Hepatocyte (in vitro differentiated cells): ENCODE data around the gene KCNH3. TPM values are rescaled to one million over a fixed set of nuclear protein-coding genes. Genes with fewer than 3 reads are reported as not detected.

Experiments used
- DNase-seq: peaks from one replicate; pipeline ENCODE4 v3.0.0-alpha.2; 2016; ENCODE audit warnings: low spot score
- H2AFZ ChIP-seq: fragments of 200-600 bp; sonication (generic); 2 replicates; pipeline ENCODE4 v1.6.0; 2016; ENCODE audit warnings: antibody characterized with exemption, mild to moderate bottlenecking
- H3K27ac ChIP-seq: fragments of 200-600 bp; sonication (generic); 2 replicates; pipeline ENCODE4 v1.5.1; 2016; ENCODE audit warnings: mild to moderate bottlenecking
- H3K27me3 ChIP-seq: fragments of 200-600 bp; sonication (generic); 2 replicates; pipeline ENCODE4 v1.6.1; 2016
- H3K36me3 ChIP-seq: fragments of 200-600 bp; sonication (generic); replicated peaks from 2 replicates; pipeline ENCODE4 v1.5.1; 2016; ENCODE audit warnings: low read depth; ENCODE audit not compliant: insufficient read depth
- H3K4me1 ChIP-seq: fragments of 200-600 bp; sonication (generic); 2 replicates; pipeline ENCODE4 v1.5.1; 2016; ENCODE audit warnings: mild to moderate bottlenecking, moderate library complexity; ENCODE audit not compliant: insufficient read depth
- H3K4me2 ChIP-seq: fragments of 200-600 bp; sonication (generic); 2 replicates; pipeline ENCODE4 v1.6.0; 2016
- H3K4me3 ChIP-seq: fragments of 200-600 bp; sonication (generic); 2 replicates; pipeline ENCODE4 v1.5.1; 2016; ENCODE audit warnings: mild to moderate bottlenecking
- H3K79me2 ChIP-seq: fragments of 200-600 bp; sonication (generic); 2 replicates; pipeline ENCODE4 v1.6.0; 2017; ENCODE audit warnings: mild to moderate bottlenecking
- H3K9me2 ChIP-seq: fragments of 200-600 bp; sonication (generic); replicated peaks from 2 replicates; pipeline ENCODE4 v1.6.0; 2017; ENCODE audit warnings: mild to moderate bottlenecking; ENCODE audit not compliant: insufficient read depth
- H3K9me3 ChIP-seq: fragments of 200-600 bp; sonication (generic); 2 replicates; pipeline ENCODE4 v1.5.1; 2016; ENCODE audit warnings: low read depth, mild to moderate bottlenecking
- H4K20me1 ChIP-seq: fragments of 200-600 bp; sonication (generic); 2 replicates; pipeline ENCODE4 v1.6.0; 2016; ENCODE audit warnings: mild to moderate bottlenecking; ENCODE audit not compliant: insufficient read depth, poor library complexity, severe bottlenecking
- EZH2 ChIP-seq: fragments of 200-600 bp; sonication (generic); IDR thresholded peaks from 2 replicates; pipeline ENCODE4 v1.6.1; 2016; ENCODE audit warnings: antibody characterized with exemption, mild to moderate bottlenecking, borderline replicate concordance
- EZH2phosphoT487 ChIP-seq: fragments of 200-600 bp; sonication (generic); IDR thresholded peaks from one replicate; pipeline ENCODE4 v1.6.1; 2018; ENCODE audit warnings: antibody characterized with exemption, mild to moderate bottlenecking, low read depth, moderate library complexity; ENCODE audit not compliant: unreplicated experiment, severe bottlenecking
- WGBS: methylation state at CpG from one replicate; pipeline ENCODE4 v1.1.6; 2016; ENCODE audit warnings: low lambda C conversion rate; ENCODE audit errors: missing lambda C conversion rate; 5-methylcytosine and 5-hydroxymethylcytosine counted together
- polyA plus RNA-seq: library from polyadenylated mRNA; unstranded; fragments of >200 nt; fragmentation: Nextera tagmentation; extraction: Ambion mirVana; gene quantifications from 2 replicates; pipeline ENCODE4 v1.2.1, GENCODE V29; 2016
- total RNA-seq: library from RNA; depleted of rRNA; stranded (reverse); fragments of >200 nt; gene quantifications from 2 replicates; pipeline ENCODE4 v1.2.3, GENCODE V29; 2014
- TF ChIP-seq, protein P1 (sequence below): fragments of 200-600 bp; sonication (generic); IDR thresholded peaks from 2 replicates; pipeline ENCODE4 v1.5.1; 2016; ENCODE audit warnings: antibody characterized with exemption, mild to moderate bottlenecking; ENCODE audit not compliant: poor library complexity

The KCNH3 gene
- total and polyA plus RNA-seq, 2 experiments from 2014 or later: 0.30 to 1.1 TPM

DNA sequence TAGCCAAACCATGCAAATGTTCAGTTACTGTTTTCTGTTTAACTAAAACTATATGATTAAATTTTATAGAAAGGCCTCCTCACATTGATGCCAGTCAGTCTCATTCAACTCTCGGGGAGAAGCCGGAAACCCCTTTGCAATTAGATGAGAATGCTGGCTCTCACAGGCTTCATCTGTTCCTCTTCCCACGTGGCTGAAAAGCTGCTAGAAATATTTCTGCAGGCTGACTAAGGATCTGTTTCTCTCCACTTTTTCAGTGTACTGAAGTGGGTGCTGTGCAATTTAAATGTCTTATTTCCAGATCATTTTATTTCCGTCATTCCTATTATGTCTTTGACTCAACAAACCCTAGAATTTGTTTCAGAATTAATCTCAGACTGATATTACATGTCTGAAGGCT is 17.4 kb upstream of the KCNH3 start:
- no peak for TF ChIP-seq EZH2
- no peak for TF ChIP-seq EZH2phosphoT487
- TF ChIP-seq, protein P1, sequence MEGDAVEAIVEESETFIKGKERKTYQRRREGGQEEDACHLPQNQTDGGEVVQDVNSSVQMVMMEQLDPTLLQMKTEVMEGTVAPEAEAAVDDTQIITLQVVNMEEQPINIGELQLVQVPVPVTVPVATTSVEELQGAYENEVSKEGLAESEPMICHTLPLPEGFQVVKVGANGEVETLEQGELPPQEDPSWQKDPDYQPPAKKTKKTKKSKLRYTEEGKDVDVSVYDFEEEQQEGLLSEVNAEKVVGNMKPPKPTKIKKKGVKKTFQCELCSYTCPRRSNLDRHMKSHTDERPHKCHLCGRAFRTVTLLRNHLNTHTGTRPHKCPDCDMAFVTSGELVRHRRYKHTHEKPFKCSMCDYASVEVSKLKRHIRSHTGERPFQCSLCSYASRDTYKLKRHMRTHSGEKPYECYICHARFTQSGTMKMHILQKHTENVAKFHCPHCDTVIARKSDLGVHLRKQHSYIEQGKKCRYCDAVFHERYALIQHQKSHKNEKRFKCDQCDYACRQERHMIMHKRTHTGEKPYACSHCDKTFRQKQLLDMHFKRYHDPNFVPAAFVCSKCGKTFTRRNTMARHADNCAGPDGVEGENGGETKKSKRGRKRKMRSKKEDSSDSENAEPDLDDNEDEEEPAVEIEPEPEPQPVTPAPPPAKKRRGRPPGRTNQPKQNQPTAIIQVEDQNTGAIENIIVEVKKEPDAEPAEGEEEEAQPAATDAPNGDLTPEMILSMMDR: no peak
- no peak overlapping the region for H3K27ac ChIP-seq
- no peak for DNase-seq
- no peaks in the 10 kb centered on the region for H4K20me1 ChIP-seq
- whole genome bisulfite sequencing: 92% methylated on average over 4 of the region's 4 CpGs
- H3K27me3 ChIP-seq: no peaks in the 10 kb centered on the region
- H3K9me3 ChIP-seq: no peaks in the 10 kb centered on the region
- no peaks in the 10 kb centered on the region for H3K9me2 ChIP-seq
- no peaks in the 10 kb centered on the region for H3K79me2 ChIP-seq
- no peaks in the 10 kb centered on the region for H3K4me1 ChIP-seq
- no peak overlapping the region for H2AFZ ChIP-seq
- no peak overlapping the region for H3K4me2 ChIP-seq
- no peaks in the 10 kb centered on the region for H3K36me3 ChIP-seq
- H3K4me3 ChIP-seq: no peak overlapping the region

DNA sequence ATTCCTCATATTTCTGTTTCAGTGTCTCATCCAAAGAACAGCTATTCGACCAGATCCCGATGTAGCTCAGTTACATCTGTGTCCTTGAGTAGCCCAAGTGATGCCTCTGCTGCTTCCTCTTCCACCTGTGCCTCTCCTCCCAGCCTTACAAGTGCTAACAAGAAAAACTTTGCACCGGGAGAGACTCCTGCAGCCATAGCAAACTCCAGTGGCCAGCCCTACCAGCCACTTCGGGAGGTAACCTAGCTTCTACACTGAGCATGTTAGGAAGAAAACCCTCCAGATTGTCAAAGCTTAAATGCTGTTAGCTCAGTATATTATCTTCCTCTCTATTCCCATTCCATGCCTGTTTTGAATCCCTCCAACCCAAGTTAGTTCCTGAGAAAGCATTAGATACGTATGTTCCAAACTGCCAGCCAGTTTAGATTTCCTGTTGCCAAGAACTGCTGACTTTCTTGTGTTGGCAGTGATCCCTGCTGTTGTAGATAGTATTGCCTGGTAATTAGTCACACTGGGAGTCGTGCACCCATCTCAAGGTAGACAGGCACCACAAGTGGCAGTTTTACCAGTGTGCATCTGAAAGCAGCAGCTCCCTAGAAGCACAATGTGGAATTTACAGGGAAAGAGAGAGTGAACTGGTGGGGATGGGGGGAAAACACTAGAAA is 14.0 kb upstream of the KCNH3 start:
- H3K27ac ChIP-seq: no peak overlapping the region
- 96% methylated on average over 6 of the region's 6 CpGs for WGBS

DNA sequence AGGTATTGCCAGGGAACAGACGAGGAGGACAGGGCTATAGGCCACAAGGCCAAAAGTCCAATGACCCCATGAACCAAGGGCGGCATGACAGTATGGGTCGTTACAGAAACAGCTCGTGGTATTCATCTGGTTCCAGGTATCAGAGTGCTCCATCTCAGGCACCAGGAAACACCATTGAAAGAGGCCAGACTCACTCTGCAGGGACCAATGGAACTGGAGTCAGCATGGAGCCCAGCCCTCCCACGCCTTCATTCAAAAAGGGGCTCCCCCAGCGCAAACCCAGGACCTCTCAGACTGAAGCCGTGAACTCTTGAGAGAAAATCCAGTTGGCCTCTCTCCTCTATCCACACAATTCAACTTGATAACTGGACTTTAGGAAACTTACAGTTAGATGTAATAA is 12.9 kb upstream of the KCNH3 start:
- Histone ChIP-seq H3K4me1 (no peaks in the 10 kb centered on the region), H3K9me3 (no peaks in the 10 kb centered on the region), H3K9me2 (no peaks in the 10 kb centered on the region), H4K20me1 (no peaks in the 10 kb centered on the region), H3K36me3 (no peaks in the 10 kb centered on the region), H3K4me3 (no peak overlapping the region), H3K4me2 (no peak overlapping the region), H3K27ac (no peak overlapping the region), H3K79me2 (no peaks in the 10 kb centered on the region), H3K27me3 (no peaks in the 10 kb centered on the region), H2AFZ (no peak overlapping the region)
- TF ChIP-seq, protein P1: no peak
- TF ChIP-seq EZH2phosphoT487: no peak
- no peak for TF ChIP-seq EZH2
- 96% methylated on average over 7 of the region's 7 CpGs for WGBS
- DNase-seq: no peak

More for the DNA sequence above, 14.0 kb upstream of the KCNH3 start:
- Histone ChIP-seq H3K9me3 (no peaks in the 10 kb centered on the region), H3K4me3 (no peak overlapping the region), H3K4me2 (no peak overlapping the region), H3K9me2 (no peaks in the 10 kb centered on the region), H2AFZ (no peak overlapping the region), H3K79me2 (no peaks in the 10 kb centered on the region), H3K4me1 (no peaks in the 10 kb centered on the region), H3K36me3 (no peaks in the 10 kb centered on the region), H3K27me3 (no peaks in the 10 kb centered on the region), H4K20me1 (no peaks in the 10 kb centered on the region)
- no peak for TF ChIP-seq EZH2phosphoT487
- TF ChIP-seq EZH2: no peak
- TF ChIP-seq, protein P1: no peak
- DNase-seq: no peak
